Measurements from ENCODE around the gene APOLD1. TPM values are rescaled to one million over a fixed set of nuclear protein-coding genes. Genes with fewer than 3 reads are reported as not detected.
A peak's percentile ranks its signal among the peaks of the same experiment; 100 is the strongest.

The APOLD1 gene
- polyA plus RNA-seq, 1 experiment: 7.2 TPM

- TF ChIP-seq, protein P1, sequence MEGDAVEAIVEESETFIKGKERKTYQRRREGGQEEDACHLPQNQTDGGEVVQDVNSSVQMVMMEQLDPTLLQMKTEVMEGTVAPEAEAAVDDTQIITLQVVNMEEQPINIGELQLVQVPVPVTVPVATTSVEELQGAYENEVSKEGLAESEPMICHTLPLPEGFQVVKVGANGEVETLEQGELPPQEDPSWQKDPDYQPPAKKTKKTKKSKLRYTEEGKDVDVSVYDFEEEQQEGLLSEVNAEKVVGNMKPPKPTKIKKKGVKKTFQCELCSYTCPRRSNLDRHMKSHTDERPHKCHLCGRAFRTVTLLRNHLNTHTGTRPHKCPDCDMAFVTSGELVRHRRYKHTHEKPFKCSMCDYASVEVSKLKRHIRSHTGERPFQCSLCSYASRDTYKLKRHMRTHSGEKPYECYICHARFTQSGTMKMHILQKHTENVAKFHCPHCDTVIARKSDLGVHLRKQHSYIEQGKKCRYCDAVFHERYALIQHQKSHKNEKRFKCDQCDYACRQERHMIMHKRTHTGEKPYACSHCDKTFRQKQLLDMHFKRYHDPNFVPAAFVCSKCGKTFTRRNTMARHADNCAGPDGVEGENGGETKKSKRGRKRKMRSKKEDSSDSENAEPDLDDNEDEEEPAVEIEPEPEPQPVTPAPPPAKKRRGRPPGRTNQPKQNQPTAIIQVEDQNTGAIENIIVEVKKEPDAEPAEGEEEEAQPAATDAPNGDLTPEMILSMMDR (IDR thresholded peaks at IDR 0.05; ENCODE audit: insufficient read depth, low read depth, low read length): no peak
- Histone ChIP-seq H3K4me3 (ENCODE audit: low read depth, low read length) (peak overlapping the region; percentile 54), H3K36me3 (ENCODE audit: control insufficient read depth, insufficient read depth, low read length) (no peaks in the 10 kb centered on the region), H3K27me3 (ENCODE audit: control insufficient read depth, insufficient read depth, low read length) (no peaks in the 10 kb centered on the region)
- no peak for DNase-seq (ENCODE audit: low read depth)
- POLR2A ChIA-PET: no interaction called here
- CTCF ChIA-PET: interaction anchor here (1.2 to 4.6 kb wide), 4 partner anchors 51 to 196 kb away, joined by 3 to 61 read pairs (median 11); no protein-coding TSS in a partner anchor
These were observed 869 bp downstream of the APOLD1 start for GRCh38 chr12:12786351-12786705.

DNA sequence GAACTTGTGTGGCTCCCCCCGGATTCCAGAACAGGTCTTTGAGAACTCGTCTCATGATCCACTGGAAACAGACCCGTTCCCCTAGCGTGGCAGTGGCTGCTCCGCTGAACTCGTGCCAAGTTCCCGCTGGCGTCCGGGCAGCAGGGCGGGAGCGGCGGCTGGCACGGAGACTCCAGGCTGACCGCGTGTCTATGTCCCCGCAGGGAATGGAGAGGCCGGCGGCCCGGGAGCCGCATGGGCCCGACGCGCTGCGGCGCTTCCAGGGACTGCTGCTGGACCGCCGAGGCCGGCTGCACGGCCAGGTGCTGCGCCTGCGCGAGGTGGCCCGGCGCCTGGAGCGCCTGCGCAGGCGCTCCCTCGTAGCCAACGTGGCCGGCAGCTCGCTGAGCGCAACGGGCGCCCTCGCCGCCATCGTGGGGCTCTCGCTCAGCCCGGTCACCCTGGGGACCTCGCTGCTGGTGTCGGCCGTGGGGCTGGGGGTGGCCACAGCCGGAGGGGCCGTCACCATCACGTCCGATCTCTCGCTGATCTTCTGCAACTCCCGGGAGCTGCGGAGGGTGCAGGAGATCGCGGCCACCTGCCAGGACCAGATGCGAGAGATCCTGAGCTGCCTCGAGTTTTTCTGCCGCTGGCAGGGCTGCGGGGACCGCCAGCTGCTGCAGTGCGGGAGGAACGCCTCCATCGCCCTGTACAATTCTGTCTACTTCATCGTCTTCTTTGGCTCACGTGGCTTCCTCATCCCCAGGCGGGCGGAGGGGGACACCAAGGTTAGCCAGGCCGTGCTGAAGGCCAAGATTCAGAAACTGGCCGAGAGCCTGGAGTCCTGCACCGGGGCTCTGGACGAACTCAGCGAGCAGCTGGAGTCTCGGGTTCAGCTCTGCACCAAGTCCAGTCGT, 1.5 kb downstream of the APOLD1 start:
- POLR2A ChIA-PET: no interaction called here
- no peak for DNase-seq (ENCODE audit: low read depth)
- peak overlapping the region; percentile 54 for H3K4me3 ChIP-seq (ENCODE audit: low read depth, low read length)
- H3K36me3 ChIP-seq (ENCODE audit: control insufficient read depth, insufficient read depth, low read length): no peaks in the 10 kb centered on the region
- CTCF ChIA-PET: interaction anchor here (1.2 to 4.6 kb wide), 12 partner anchors 11 to 425 kb away, joined by 3 to 61 read pairs (median 6); partner anchors contain the start of gene DDX47
- H3K27me3 ChIP-seq (ENCODE audit: control insufficient read depth, insufficient read depth, low read length): no peaks in the 10 kb centered on the region
- TF ChIP-seq, protein P1 (IDR thresholded peaks at IDR 0.05; ENCODE audit: insufficient read depth, low read depth, low read length): no peak

DNA sequence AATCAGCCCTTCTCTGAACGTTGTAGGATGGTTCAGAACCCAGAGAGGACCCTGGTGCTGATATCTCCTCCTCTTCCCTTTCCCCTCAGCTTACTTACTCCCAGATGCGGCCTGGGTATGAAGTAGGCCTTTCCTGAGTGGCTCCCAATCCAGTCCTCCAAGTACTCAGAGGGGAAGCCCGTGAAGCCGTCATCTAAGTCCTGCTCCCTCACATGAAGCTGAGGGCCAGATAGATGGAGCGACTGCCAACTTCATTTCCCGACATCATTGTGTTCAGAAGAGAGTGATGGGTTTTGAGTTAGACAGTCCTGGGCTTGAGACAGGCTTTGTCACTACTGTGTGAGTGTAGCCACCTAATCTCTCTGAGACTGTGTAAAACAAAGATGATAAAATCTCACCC, 2.7 kb downstream of the APOLD1 start:
- no peaks in the 10 kb centered on the region for H3K36me3 ChIP-seq (ENCODE audit: control insufficient read depth, insufficient read depth, low read length)
- no peak for DNase-seq (ENCODE audit: low read depth)
- H3K27me3 ChIP-seq (ENCODE audit: control insufficient read depth, insufficient read depth, low read length): no peaks in the 10 kb centered on the region
- no peak overlapping the region for H3K4me3 ChIP-seq (ENCODE audit: low read depth, low read length)
- TF ChIP-seq, protein P1 (IDR thresholded peaks at IDR 0.05; ENCODE audit: insufficient read depth, low read depth, low read length): no peak
- ChIA-PET CTCF (interaction anchor here (0.7 to 4.6 kb wide), 21 partner anchors 9 to 423 kb away, joined by 3 to 61 read pairs (median 4); partner anchors contain the start of genes DDX47 and GPRC5A), POLR2A (no interaction called here)

DNA sequence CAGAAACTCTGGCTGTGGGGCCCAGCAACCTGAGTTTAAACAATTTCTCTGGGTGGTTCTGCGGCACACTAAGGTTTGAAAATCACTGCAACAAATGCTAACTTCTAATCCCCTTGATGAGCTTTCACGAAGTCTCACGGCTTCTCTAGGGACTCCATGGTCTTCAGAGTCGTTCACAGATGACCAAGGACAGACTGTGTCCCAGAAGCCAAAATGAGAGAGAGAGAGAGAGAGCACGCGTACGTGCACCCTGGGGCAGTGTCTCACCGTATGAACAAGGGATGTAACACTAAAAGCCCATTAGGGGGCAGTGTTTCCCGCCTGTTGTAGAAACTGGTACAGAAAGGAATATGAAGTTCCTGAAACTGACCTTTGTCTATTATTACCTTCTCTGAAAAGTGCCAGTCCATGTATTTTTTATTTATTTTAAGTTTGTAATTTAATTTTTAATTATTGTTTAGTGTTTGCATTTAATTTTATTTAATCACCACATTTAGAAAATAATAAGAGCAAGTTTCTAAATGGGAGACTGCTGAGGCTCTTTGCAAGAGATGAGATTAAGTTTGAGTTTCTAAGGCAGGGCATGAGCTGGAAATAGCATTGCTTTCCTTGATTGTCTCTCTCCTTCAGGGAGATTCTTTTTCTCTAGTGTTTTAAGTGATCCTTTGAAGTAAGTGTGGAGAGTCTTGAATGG, 3.4 kb downstream of the APOLD1 start:
- POLR2A ChIA-PET: interaction anchor here (0.7 kb wide), 1 partner anchor 1768 kb away, joined by 4 read pairs; no protein-coding TSS in a partner anchor
- CTCF ChIA-PET: interaction anchor here (0.7 to 4.6 kb wide), 30 partner anchors 9 to 422 kb away, joined by 3 to 61 read pairs (median 4); partner anchors contain the start of genes DDX47 and GPRC5A
- no peak for DNase-seq (ENCODE audit: low read depth)

More for the DNA sequence above, 3.4 kb downstream of the APOLD1 start:
- H3K36me3 ChIP-seq (ENCODE audit: control insufficient read depth, insufficient read depth, low read length): no peaks in the 10 kb centered on the region
- TF ChIP-seq, protein P1 (IDR thresholded peaks at IDR 0.05; ENCODE audit: insufficient read depth, low read depth, low read length): peak; percentile 71
- no peaks in the 10 kb centered on the region for H3K27me3 ChIP-seq (ENCODE audit: control insufficient read depth, insufficient read depth, low read length)
- H3K4me3 ChIP-seq (ENCODE audit: low read depth, low read length): no peak overlapping the region

Data from BJ (cell line).